ENCODE measurements around the gene KRTAP4-3.

DNA sequence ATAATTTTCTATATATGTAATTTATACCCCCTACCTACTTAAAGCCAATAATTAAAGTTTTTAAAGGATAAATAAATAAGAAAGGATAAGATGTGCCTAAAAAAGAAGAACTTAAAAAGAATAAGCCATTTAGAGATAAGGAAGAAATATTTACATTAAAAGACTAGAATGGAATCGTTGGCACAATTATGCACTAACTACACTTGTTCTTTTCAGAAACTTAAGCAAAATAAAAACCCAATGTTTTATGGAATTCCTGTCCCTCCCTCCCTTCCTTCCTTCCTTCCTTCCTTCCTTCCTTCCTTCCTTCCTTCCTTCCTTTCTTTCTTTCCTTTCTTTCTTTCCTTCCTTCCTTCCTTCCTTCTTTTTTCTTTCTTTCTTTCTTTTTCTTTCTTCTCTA is 23.2 kb downstream of the KRTAP4-3 start:
- TF ChIP-seq, protein P1, sequence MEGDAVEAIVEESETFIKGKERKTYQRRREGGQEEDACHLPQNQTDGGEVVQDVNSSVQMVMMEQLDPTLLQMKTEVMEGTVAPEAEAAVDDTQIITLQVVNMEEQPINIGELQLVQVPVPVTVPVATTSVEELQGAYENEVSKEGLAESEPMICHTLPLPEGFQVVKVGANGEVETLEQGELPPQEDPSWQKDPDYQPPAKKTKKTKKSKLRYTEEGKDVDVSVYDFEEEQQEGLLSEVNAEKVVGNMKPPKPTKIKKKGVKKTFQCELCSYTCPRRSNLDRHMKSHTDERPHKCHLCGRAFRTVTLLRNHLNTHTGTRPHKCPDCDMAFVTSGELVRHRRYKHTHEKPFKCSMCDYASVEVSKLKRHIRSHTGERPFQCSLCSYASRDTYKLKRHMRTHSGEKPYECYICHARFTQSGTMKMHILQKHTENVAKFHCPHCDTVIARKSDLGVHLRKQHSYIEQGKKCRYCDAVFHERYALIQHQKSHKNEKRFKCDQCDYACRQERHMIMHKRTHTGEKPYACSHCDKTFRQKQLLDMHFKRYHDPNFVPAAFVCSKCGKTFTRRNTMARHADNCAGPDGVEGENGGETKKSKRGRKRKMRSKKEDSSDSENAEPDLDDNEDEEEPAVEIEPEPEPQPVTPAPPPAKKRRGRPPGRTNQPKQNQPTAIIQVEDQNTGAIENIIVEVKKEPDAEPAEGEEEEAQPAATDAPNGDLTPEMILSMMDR (conservative IDR thresholded peaks at IDR 0.05; ENCODE audit: low read length), result no peak
- no peak for TF ChIP-seq EZH2phosphoT487 (IDR thresholded peaks at IDR 0.05; ENCODE audit: borderline replicate concordance)

All from Loucy (cell line).